Progenitor cell of endocrine pancreas (in vitro differentiated cells): ENCODE results near the gene FBXW11. TPM values are rescaled to one million over a fixed set of nuclear protein-coding genes. Genes with fewer than 3 reads are reported as not detected.

ENCODE experiments used
- DNase-seq: peaks from one replicate; pipeline ENCODE4 v3.0.0; 2021; ENCODE audit warnings: low spot score; ENCODE audit not compliant: unreplicated experiment
- H3K27ac Mint-ChIP-seq: 2 replicates; pipeline ENCODE4 v1.8.0; 2021; ENCODE audit warnings: mild to moderate bottlenecking, moderate library complexity, mixed read lengths
- H3K27me3 Mint-ChIP-seq: 2 replicates; pipeline ENCODE4 v1.8.0; 2021; ENCODE audit warnings: mixed read lengths
- H3K36me3 Mint-ChIP-seq: 2 replicates; pipeline ENCODE4 v1.8.0; 2022; ENCODE audit warnings: mixed read lengths; ENCODE audit not compliant: insufficient read depth
- H3K4me1 Mint-ChIP-seq: 2 replicates; pipeline ENCODE4 v1.8.0; 2021; ENCODE audit warnings: low read depth, mixed read lengths
- H3K4me3 Mint-ChIP-seq: 2 replicates; pipeline ENCODE4 v1.8.0; 2021; ENCODE audit warnings: low read depth, mild to moderate bottlenecking, moderate library complexity, mixed read lengths
- H3K9me3 Mint-ChIP-seq: 2 replicates; pipeline ENCODE4 v1.8.0; 2021; ENCODE audit warnings: low read depth, mixed read lengths
- total RNA-seq: library from RNA; stranded (reverse); gene quantifications from 2 replicates; pipeline ENCODE4 v1.2.1, GENCODE V29; 2021
- TF ChIP-seq, protein P1 (sequence below): fragments of 200-600 bp; sonication (generic); IDR thresholded peaks from one replicate; pipeline ENCODE4 v1.5.0; 2021; ENCODE audit warnings: antibody characterized with exemption, mild to moderate bottlenecking; ENCODE audit not compliant: unreplicated experiment

FBXW11 gene
- total RNA-seq, 1 donor from 2014 or later: 63.5 TPM

DNA sequence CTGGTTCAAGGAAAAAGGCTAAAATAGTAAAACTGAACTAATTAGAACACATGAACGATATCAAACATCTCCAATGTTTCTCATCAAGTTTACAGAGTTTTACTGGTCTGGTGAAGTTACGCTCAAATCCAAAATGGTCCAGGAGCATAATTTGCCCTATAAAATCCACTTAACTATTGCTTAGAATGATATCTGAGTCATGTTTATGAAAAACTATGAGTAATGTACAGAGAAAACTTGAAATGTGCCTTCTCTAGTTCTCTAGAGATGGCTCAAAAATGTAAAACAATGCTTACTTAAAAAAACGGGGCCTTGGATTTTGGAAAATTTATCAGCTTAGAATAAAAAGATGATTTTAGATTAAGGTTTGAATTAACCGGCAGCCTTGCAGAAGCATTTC, 108.1 kb downstream of the FBXW11 start:
- Mint-ChIP-seq H3K4me3 (no peak overlapping the region), H3K27me3 (no peaks in the 10 kb centered on the region), H3K27ac (no peak overlapping the region), H3K36me3 (no peaks in the 10 kb centered on the region), H3K4me1 (no peaks in the 10 kb centered on the region), H3K9me3 (no peaks in the 10 kb centered on the region)
- TF ChIP-seq, protein P1, sequence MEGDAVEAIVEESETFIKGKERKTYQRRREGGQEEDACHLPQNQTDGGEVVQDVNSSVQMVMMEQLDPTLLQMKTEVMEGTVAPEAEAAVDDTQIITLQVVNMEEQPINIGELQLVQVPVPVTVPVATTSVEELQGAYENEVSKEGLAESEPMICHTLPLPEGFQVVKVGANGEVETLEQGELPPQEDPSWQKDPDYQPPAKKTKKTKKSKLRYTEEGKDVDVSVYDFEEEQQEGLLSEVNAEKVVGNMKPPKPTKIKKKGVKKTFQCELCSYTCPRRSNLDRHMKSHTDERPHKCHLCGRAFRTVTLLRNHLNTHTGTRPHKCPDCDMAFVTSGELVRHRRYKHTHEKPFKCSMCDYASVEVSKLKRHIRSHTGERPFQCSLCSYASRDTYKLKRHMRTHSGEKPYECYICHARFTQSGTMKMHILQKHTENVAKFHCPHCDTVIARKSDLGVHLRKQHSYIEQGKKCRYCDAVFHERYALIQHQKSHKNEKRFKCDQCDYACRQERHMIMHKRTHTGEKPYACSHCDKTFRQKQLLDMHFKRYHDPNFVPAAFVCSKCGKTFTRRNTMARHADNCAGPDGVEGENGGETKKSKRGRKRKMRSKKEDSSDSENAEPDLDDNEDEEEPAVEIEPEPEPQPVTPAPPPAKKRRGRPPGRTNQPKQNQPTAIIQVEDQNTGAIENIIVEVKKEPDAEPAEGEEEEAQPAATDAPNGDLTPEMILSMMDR: no peak
- no peak for DNase-seq

GRCh38 chr5:171897231-171897630, 109.2 kb downstream of the FBXW11 start:
- no peak for DNase-seq
- Mint-ChIP-seq H3K36me3 (no peaks in the 10 kb centered on the region), H3K4me1 (no peaks in the 10 kb centered on the region), H3K4me3 (no peak overlapping the region), H3K27me3 (no peaks in the 10 kb centered on the region), H3K9me3 (no peaks in the 10 kb centered on the region), H3K27ac (no peak overlapping the region)
- TF ChIP-seq, protein P1: no peak

DNA sequence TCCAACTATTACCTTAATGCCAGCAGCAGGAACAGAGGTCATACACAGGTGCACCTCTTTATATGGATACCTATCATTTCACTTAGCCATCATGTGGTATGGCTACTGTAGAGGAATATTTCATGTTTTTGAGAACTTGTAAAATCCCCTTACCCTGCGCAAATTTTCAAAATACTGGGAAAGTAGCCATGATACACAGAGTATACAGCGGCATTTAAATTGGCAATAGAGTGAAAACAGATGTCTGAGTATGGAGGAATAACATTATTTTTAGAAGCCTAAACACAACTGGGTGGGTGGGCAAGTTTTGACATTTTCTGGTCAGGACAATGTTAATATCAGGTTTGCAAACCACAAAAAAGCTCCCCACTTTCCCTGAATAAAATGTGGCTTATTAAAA, 111.4 kb downstream of the FBXW11 start:
- no peak overlapping the region for H3K27ac Mint-ChIP-seq
- no peaks in the 10 kb centered on the region for H3K4me1 Mint-ChIP-seq
- TF ChIP-seq, protein P1: no peak

DNA sequence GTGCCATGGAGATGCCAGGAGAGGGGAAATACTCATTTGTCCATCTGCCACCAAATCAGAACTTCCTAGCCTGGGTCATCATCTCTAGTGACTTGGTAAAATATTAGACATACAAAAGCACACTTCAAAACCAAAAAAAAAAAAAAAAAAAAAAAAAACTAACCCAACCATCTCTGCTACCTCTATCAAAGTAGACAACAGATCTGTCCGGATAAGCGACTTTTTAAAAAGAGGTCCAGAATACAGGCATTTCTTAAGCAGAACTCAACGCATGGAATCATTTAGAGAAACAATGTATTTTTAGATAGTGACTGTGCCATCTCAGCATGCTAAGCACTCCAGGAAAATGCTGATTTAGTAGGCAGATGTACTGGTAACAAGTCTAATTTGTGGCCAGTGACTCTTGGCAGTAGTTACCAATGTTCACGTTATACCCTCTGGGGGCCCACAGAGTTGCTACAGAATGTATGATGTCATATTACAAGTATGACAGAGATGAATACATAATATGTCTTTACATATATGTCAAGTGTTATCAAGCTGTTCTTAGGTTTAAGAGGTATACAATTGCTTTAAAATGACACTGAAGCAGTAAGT, 113.0 kb downstream of the FBXW11 start:
- no peaks in the 10 kb centered on the region for H3K4me1 Mint-ChIP-seq
- H3K9me3 Mint-ChIP-seq: no peaks in the 10 kb centered on the region
- DNase-seq: no peak
- TF ChIP-seq, protein P1: no peak
- H3K4me3 Mint-ChIP-seq: no peak overlapping the region
- H3K27ac Mint-ChIP-seq: no peak overlapping the region
- peaks cover 9% of the 10 kb centered on the region for H3K36me3 Mint-ChIP-seq
- no peaks in the 10 kb centered on the region for H3K27me3 Mint-ChIP-seq

More for the DNA sequence above, 111.4 kb downstream of the FBXW11 start:
- H3K36me3 Mint-ChIP-seq: peaks cover 2% of the 10 kb centered on the region
- H3K27me3 Mint-ChIP-seq: no peaks in the 10 kb centered on the region
- DNase-seq: no peak
- no peak overlapping the region for H3K4me3 Mint-ChIP-seq
- H3K9me3 Mint-ChIP-seq: no peaks in the 10 kb centered on the region

DNA sequence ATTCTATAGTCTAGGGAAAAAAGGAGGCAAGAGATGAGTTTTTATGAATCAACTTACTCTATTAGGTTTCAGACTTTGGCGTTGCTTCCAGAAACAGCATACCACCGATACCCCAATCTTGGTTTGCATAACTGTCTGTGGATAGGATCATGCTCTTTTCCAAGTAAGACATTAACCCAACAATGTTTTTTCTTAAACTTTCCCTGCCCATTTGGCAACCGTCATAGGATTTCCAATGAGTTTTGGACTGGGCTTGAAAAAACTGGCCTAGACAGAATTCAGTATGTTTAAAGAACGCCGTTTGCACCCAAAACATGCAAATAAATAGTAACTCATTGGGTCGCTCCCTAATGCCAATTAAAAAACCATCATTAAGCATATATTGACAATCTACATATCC, 114.8 kb downstream of the FBXW11 start:
- Mint-ChIP-seq H3K9me3 (no peaks in the 10 kb centered on the region), H3K4me1 (no peaks in the 10 kb centered on the region), H3K27ac (peak overlapping the region; percentile 14), H3K27me3 (no peaks in the 10 kb centered on the region), H3K4me3 (no peak overlapping the region), H3K36me3 (peaks cover 11% of the 10 kb centered on the region)
- no peak for DNase-seq
- TF ChIP-seq, protein P1: no peak
